DND-41 (cell line): ENCODE results near the gene ITPR1.

Experiments
- EZH2 ChIP-seq: IDR thresholded peaks from 3 replicates; pipeline ENCODE4 v1.6.1; 2012; ENCODE audit warnings: borderline replicate concordance, low read depth, mild to moderate bottlenecking, moderate library complexity, low read length, inconsistent platforms; ENCODE audit not compliant: severe bottlenecking
- TF ChIP-seq, protein P1 (sequence below): IDR thresholded peaks from 2 replicates; pipeline ENCODE4 v1.5.1; 2012; ENCODE audit warnings: borderline replicate concordance, low read length, moderate library complexity, mild to moderate bottlenecking; ENCODE audit not compliant: poor library complexity, severe bottlenecking; ENCODE audit errors: extremely low read depth

DNA sequence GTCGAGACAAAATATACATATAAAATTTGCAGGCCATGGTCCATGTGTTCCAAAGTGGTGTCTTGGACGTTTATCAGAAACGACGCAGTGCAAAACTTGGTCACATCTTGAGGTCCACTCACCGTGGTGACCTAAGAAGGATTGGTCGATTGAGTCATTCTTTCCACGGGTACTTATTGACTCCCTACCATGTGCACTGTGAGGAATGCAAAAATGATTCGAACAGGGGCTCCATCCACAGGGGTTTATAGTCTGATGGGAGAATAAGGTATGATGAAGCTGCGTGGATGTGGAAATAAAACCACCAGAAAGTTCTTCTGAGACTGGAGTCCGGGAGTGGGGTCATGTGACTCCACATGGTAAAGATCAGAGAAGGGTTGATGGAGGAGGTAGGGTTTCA, 185.2 kb downstream of the ITPR1 start:
- no peak for TF ChIP-seq EZH2
- TF ChIP-seq, protein P1, sequence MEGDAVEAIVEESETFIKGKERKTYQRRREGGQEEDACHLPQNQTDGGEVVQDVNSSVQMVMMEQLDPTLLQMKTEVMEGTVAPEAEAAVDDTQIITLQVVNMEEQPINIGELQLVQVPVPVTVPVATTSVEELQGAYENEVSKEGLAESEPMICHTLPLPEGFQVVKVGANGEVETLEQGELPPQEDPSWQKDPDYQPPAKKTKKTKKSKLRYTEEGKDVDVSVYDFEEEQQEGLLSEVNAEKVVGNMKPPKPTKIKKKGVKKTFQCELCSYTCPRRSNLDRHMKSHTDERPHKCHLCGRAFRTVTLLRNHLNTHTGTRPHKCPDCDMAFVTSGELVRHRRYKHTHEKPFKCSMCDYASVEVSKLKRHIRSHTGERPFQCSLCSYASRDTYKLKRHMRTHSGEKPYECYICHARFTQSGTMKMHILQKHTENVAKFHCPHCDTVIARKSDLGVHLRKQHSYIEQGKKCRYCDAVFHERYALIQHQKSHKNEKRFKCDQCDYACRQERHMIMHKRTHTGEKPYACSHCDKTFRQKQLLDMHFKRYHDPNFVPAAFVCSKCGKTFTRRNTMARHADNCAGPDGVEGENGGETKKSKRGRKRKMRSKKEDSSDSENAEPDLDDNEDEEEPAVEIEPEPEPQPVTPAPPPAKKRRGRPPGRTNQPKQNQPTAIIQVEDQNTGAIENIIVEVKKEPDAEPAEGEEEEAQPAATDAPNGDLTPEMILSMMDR, result no peak
